Natural killer cell (primary cell): ENCODE data around the gene TPMT. TPM values are rescaled to one million over a fixed set of nuclear protein-coding genes. Genes with fewer than 3 reads are reported as not detected.

Experiments
- ATAC-seq, 3 donors: fragments of 150-1000 bp in 2 of 3; fragments of 200-7000 bp in 1 of 3; cut with Tn5 transposase; 1 replicate in 1 of 3; 2 replicates in 2 of 3; pipeline ENCODE4 v1.10.0; 2021; ENCODE audit warnings: mild to moderate bottlenecking in 2 of 3, moderate library complexity in 2 of 3
- DNase-seq, 2 donors: peaks; one replicate each; pipeline versions ENCODE4 v3.0.0 to v3.0.0-alpha.2; 2013 to 2021; ENCODE audit warnings: mixed read lengths in 1 of 2
- H3K27ac ChIP-seq: one replicate; pipeline ENCODE4 v1.5.1; 2013; ENCODE audit warnings: mild to moderate bottlenecking, low read length
- H3K27me3 ChIP-seq: one replicate; pipeline ENCODE4 v1.6.1; 2013; ENCODE audit warnings: low read length; ENCODE audit not compliant: control insufficient read depth, insufficient read depth
- H3K36me3 ChIP-seq: one replicate; pipeline ENCODE4 v1.6.1; 2013; ENCODE audit warnings: low read length; ENCODE audit not compliant: control insufficient read depth, insufficient read depth
- H3K4me1 ChIP-seq: one replicate; pipeline ENCODE4 v1.6.1; 2013; ENCODE audit warnings: low read length; ENCODE audit not compliant: control insufficient read depth, insufficient read depth
- H3K4me3 ChIP-seq: one replicate; pipeline ENCODE4 v1.5.1; 2013; ENCODE audit warnings: low read length
- H3K9me3 ChIP-seq: one replicate; pipeline ENCODE4 v1.6.1; 2013; ENCODE audit warnings: low read length; ENCODE audit not compliant: control insufficient read depth, insufficient read depth
- H3K27ac Mint-ChIP-seq, 2 donors: one replicate each; pipeline ENCODE4 v1.8.0; 2022; ENCODE audit warnings: mild to moderate bottlenecking in 2 of 2, mixed read lengths in 2 of 2, moderate library complexity in 1 of 2
- H3K27me3 Mint-ChIP-seq, 2 donors: one replicate each; pipeline ENCODE4 v1.8.0; 2022; ENCODE audit warnings: low read depth in 2 of 2, mixed read lengths in 2 of 2
- H3K36me3 Mint-ChIP-seq: one replicate; pipeline ENCODE4 v1.8.0; 2022; ENCODE audit warnings: mixed read lengths
- H3K4me1 Mint-ChIP-seq, 2 donors: one replicate each; pipeline ENCODE4 v1.8.0; 2022; ENCODE audit warnings: mixed read lengths in 2 of 2
- H3K4me3 Mint-ChIP-seq: one replicate; pipeline ENCODE4 v1.8.0; 2022; ENCODE audit warnings: mild to moderate bottlenecking, moderate library complexity, mixed read lengths
- H3K9me3 Mint-ChIP-seq, 2 donors: one replicate each; pipeline ENCODE4 v1.8.0; 2022; ENCODE audit warnings: mixed read lengths in 2 of 2
- CTCF ChIP-seq: fragments of 200-600 bp; IDR thresholded peaks from one replicate; pipeline ENCODE4 v1.8.0; 2022; ENCODE audit warnings: antibody characterized with exemption
- WGBS: methylation state at CpG from one replicate; pipeline ENCODE4 v1.1.7; 2013; ENCODE audit warnings: missing lambda C conversion rate; ENCODE audit not compliant: insufficient coverage; 5-methylcytosine and 5-hydroxymethylcytosine counted together
- intact Hi-C: fragments of 100-400 bp; cut with micrococcal nuclease; formaldehyde crosslinking; loops from one replicate; pipeline ENCODE4 v1.14.2; 2022
- total RNA-seq, 4 donors: library from RNA; stranded (reverse); fragments of 120-200 nt in 1 of 4; gene quantifications; one replicate each; pipeline versions ENCODE4 v1.2.3 to v1.2.4, GENCODE V29; 2013 to 2022

The TPMT gene
- total RNA-seq, 3 donors from 2014 or later (not counting 1 experiment from before 2014, with no cell fraction given): 8.9 to 11.4 (median 9.6) TPM

- Histone ChIP-seq H3K36me3 (no peaks in the 10 kb centered on the region), H3K4me3 (no peak overlapping the region), H3K4me1 (no peaks in the 10 kb centered on the region), H3K27ac (no peak overlapping the region), H3K9me3 (peaks cover 2% of the 10 kb centered on the region), H3K27me3 (no peaks in the 10 kb centered on the region)
- no peak overlapping the region for H3K4me3 Mint-ChIP-seq
- 90% methylated on average over 5 of the region's 5 CpGs for WGBS
- H3K4me1 Mint-ChIP-seq: no peaks in the 10 kb centered on the region
- H3K36me3 Mint-ChIP-seq: no peaks in the 10 kb centered on the region
- peaks cover 2 to 4% of the 10 kb centered on the region in 2 donors for H3K9me3 Mint-ChIP-seq
- TF ChIP-seq CTCF: no peak
- intact Hi-C loops: no loop called here
- ATAC-seq: no peak
- DNase-seq: no peak
- H3K27me3 Mint-ChIP-seq: peaks cover 0 to 3% of the 10 kb centered on the region in 2 donors
- H3K27ac Mint-ChIP-seq: no peak overlapping the region
Observed at GRCh38 chr6:18087396-18088165, 67.3 kb downstream of the TPMT start.

- intact Hi-C loops: no loop called here
- no peak for DNase-seq
- no peaks in the 10 kb centered on the region for H3K27me3 ChIP-seq
- Mint-ChIP-seq H3K4me1 (no peaks in the 10 kb centered on the region), H3K27me3 (peaks cover 0 to 6% of the 10 kb centered on the region in 2 donors), H3K9me3 (no peaks in the 10 kb centered on the region), H3K36me3 (no peaks in the 10 kb centered on the region), H3K27ac (no peak overlapping the region), H3K4me3 (no peak overlapping the region)
- no peak for TF ChIP-seq CTCF
- WGBS: 94% methylated on average over 8 of the region's 11 CpGs
- H3K9me3 ChIP-seq: no peaks in the 10 kb centered on the region
- H3K36me3 ChIP-seq: no peaks in the 10 kb centered on the region
- no peak for ATAC-seq
- H3K27ac ChIP-seq: no peak overlapping the region
- H3K4me3 ChIP-seq: no peak overlapping the region
- no peaks in the 10 kb centered on the region for H3K4me1 ChIP-seq
Observed at GRCh38 chr6:18081025-18081668, 73.7 kb downstream of the TPMT start.

GRCh38 chr6:18080544-18080943 lies 74.3 kb downstream of the TPMT start:
- no peaks in the 10 kb centered on the region for H3K27me3 ChIP-seq
- DNase-seq (no peak), ATAC-seq (no peak)
- no peaks in the 10 kb centered on the region for H3K9me3 ChIP-seq
- H3K9me3 Mint-ChIP-seq: no peaks in the 10 kb centered on the region
- WGBS: 88% methylated on average over 4 of the region's 4 CpGs
- no peak overlapping the region for H3K4me3 Mint-ChIP-seq
- no peak overlapping the region for H3K27ac Mint-ChIP-seq
- no peak overlapping the region for H3K27ac ChIP-seq
- no peaks in the 10 kb centered on the region for H3K36me3 ChIP-seq
- TF ChIP-seq CTCF: no peak
- intact Hi-C loops: no loop called here
- peaks cover 0 to 6% of the 10 kb centered on the region in 2 donors for H3K27me3 Mint-ChIP-seq
- no peaks in the 10 kb centered on the region for H3K4me1 Mint-ChIP-seq
- H3K4me3 ChIP-seq: no peak overlapping the region
- H3K36me3 Mint-ChIP-seq: no peaks in the 10 kb centered on the region
- H3K4me1 ChIP-seq: no peaks in the 10 kb centered on the region
